HG03442 (cell line): ENCODE measurements around the gene SIGLEC7.
"Not testable (repeated sequence)": the region's sequence is repeated elsewhere in the genome, so short reads cannot be mapped to it uniquely, and the experiment has no call there.

ENCODE experiments used
- ATAC-seq: cut with Tn5 transposase; IDR thresholded peaks from one replicate; pipeline ENCODE4 v1.9.1; 2021; ENCODE audit warnings: mild to moderate bottlenecking, moderate library complexity; ENCODE audit not compliant: unreplicated experiment

Gene SIGLEC7

DNA sequence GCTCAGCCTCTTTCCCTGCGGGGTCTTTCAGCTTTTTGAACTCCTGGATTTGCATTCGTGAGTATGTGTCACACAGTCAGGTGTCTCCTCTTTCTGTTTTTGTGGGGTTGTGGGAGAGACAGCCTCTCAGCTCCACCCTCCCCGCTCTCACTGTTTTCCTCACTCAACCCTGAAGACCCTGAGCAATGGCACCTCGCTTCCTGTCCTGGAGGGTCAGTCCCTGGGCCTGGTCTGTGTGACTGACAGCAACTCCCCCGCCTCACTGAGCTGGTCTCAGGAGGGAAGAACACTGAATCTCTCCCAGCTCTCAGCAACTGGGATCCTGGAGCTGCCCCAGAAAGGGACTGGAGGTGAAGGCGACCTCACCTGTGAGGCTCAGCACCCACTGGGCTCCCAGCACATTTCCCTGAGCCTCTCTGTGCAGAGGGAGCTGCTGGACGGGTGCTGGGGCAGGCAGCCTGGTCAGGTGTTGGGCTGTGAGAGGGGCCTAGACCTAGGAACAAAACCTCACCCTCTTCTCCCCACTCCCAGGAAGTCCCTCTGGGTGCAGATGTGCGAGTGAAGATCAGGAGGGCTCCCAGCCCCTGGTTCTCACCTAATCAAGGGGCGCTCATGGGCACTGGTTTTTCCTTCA, 4.2 kb upstream of the SIGLEC7 start:
- ATAC-seq = no peak

DNA sequence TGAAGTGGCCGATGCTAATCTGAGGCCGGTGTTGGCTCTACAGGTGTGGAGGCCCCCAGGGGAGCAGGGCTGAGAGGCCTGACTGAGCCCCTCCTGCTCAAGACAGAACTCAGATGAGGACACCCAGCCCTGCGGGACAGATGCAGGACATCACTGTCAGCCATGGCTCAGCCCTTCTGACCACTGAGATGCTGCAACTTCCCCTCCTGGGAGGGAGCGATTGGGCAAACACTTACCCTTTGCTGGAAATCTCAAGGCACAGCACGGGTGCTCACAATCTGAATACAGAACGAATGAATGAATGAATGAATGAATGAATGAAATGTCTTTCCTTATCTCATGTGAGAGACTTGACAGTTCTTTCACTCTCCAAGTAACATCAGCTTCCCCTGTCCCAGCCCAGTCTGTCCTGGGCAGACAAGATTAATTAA, 3.5 kb upstream of the SIGLEC7 start:
- ATAC-seq = no peak

DNA sequence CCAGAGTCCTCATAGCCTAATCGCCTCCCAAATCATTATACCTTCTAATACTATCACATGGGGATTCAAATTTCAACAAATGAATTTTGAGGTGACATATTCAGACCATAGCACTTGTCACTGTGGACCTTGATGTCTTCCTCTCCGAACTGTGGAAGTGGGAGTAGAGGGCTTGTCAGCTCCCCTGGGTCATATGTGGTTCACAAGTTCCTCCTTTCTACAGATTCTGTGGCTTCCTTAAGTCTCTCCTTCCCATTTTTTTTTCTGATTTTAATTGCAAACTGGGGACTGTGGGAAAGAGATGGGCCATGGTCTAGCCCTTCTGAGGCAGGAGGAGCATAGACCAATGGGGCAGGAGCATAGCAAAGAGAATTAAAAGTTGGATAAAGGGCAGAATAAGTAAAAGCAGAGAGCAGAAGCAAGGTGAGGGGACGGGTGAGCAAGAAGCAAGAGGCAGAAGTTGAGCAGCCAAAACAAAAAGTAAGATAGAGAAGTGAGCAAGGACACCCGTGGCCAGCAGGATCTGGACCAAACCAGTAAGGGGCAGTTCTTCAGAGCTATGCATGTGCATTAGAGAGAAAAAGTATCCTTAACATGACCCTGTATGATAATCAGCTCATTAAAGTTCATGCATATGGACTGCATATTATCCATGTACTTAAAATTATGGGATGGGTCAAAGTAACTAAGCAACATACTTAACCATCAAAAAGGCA, 2.6 kb upstream of the SIGLEC7 start:
- no peak for ATAC-seq

DNA sequence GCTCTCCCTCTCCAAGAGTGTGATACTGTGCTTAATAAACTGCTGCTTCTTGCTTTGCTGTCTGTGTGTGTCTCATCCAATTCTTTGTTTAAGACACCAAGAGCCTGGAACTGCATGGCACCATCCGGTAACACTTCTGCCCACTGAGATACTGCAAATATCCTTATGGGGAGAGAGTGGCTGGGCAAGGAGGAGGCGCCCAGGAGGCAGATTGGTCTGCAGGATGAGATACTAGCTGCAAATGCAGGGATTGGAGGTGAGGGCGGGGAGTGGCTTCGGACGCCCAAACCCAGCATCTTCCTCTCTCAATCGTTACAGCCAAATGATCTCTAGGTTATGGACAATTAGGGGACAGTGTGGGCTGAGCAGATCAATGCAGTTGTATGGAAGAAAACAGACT, 1.7 kb upstream of the SIGLEC7 start:
- no peak for ATAC-seq

DNA sequence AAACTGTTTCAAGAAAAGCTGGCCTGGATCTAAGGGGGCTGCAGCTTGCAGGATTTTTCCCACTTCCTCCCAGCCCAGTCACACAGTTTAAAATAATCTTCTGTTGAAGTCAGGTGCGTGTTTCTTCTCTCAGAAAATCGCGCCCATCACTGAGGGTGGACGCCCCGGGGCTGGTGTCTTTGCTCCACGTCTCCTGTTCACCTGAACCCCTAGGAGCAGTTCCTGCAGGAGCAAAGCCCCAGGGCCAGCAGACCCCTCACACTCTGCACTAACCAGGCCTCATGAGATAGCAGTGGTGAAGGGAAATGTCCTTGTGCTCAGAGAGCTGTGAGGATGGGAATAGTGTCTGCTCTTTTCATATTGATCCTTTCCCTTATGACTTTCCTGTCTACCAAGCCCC, 920 bp upstream of the SIGLEC7 start:
- no peak for ATAC-seq

DNA sequence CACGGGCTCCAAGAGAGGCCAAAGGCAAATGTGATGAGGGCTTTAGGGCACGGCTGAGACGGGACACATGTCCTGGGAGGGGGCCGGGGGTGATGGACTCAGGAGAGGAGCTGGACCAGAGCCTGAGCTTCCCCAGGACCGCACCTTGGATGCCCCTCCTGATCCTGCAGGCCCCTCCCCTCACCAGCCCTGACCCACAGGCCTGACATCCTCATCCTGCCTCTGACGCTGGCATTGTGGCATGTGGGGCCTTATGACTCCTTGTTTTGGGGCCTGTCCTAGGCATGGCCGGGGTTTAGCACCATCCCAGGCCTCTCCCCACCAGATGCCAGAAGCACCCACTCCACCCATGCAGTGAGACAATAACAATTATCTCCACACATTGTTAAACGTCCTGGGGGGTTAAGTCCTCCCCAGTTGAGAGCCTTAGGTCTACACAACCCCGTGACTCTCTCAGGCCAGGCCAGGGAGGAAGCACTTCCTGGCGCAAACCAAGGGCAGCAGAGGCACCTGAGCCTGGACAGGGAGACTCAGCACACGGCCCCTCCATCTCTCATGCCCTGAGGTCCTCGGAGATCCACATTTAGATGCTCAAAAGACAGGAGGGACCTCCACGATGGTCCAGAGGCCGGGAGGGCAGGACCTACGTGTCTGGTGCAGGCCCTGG, 841 bp downstream of the SIGLEC7 start:
- not testable (repeated sequence) for ATAC-seq

DNA sequence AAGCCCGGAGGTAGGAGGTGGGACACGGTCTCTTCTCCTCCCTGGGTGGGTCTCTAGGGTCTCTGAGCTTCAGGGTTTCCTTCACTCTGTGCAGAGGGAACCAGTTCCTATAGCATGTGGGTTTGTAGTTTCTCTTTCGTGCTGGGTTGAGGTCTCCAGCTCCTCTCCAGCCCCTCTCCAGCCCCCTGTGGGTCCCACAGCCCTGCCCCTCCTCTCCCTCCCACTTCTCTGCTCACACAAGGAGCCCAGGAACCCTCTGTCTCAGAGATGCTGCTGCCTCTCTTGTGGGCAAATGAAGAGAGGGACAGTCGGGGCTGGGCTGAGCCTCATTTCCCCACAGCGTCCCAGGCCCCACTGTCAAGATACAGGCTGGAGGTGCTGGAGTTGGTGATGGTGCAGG, 1.4 kb downstream of the SIGLEC7 start:
- ATAC-seq = no peak

DNA sequence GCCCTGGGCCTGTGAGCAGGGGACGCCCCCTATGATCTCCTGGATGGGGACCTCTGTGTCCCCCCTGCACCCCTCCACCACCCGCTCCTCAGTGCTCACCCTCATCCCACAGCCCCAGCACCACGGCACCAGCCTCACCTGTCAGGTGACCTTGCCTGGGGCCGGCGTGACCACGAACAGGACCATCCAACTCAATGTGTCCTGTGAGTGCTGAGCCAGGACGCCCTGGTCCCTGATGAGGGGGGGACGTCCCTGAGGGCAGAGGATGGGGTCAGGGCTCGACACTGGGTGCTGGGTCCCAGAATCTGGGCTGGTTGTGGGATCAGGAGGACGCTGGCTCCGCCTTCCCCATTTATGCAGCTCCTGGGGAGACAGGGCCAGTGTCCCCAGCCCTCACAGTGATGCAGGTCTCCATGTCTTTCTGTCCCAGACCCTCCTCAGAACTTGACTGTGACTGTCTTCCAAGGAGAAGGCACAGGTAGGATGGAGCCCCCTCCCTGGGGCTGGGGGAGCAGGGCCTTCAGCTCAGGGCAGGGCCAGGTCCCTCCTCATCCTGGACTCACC, 2.5 kb downstream of the SIGLEC7 start:
- ATAC-seq = no peak

DNA sequence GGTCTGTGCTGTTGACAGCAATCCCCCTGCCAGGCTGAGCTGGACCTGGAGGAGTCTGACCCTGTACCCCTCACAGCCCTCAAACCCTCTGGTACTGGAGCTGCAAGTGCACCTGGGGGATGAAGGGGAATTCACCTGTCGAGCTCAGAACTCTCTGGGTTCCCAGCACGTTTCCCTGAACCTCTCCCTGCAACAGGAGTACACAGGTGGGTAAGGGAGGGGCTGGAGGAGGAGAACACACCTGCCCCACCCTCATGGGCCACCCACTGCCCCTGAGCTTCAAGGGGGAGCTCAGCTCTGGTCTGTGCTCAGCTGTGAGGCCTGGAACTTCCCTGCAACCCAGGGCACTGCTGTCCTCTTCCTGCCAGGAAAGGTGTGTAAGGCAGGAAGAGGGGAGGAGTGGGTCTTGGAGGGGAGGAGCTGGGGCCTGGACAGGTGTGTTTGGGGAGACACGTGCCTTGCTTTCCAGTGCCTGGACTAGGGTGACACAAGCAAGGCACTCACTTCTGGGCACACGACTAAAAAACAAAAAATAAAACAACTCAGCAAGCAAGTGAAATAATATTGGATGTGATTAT, 3.9 kb downstream of the SIGLEC7 start:
- ATAC-seq = no peak

DNA sequence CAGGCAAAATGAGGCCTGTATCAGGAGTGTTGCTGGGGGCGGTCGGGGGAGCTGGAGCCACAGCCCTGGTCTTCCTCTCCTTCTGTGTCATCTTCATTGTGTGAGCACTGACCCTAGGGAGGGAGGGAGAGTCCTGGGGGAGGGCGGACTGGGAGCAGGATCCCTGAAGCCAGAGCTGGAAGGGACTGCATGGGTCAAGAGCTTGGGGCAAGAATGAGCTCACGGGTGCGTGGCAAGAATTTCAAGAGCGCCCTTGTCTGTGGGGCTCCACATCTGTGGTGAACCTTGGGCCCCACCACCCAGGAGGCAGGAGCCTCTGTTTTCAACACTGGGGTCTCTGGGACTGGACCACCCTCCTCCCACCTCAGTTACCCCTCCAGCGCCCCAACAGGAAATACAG, 4.7 kb downstream of the SIGLEC7 start:
- no peak for ATAC-seq

DNA sequence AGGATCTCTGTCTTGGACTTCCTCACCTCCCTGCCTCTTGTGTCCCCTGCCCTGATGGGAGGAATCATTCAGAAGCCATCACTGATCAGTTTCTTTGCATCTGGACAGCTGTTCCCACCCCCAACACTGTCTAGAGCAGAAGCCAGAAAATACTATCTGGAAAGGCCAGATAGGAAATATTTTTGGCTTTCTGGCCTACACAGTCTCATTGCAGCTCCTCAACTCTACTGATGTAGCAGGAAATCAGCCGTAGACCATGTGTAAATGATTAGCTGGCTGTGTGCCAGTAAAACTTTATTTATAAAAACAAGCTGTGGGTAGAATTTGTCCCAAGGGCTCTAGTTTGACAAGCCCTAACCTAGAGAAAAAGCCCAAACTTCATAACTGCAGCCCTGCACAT, 5.6 kb downstream of the SIGLEC7 start:
- no peak for ATAC-seq

DNA sequence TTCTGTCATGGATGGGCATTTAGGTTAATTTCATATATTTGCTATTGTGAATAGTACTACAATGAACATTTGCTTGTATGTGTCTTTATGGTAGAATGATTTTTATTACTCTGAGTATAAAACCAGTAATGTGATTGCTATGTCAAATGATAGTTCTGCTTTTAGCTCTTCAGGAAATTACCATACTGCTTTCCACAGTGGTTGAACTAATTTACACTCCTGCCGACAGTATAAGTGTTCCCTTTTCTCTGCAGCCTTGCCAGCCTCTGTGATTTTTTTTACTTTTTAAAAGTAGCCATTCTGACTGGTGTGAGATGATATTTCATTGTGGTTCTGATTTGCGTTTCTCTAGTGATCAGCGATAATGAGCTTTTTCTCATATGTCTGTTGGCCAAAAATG, 6.5 kb downstream of the SIGLEC7 start:
- no peak for ATAC-seq

DNA sequence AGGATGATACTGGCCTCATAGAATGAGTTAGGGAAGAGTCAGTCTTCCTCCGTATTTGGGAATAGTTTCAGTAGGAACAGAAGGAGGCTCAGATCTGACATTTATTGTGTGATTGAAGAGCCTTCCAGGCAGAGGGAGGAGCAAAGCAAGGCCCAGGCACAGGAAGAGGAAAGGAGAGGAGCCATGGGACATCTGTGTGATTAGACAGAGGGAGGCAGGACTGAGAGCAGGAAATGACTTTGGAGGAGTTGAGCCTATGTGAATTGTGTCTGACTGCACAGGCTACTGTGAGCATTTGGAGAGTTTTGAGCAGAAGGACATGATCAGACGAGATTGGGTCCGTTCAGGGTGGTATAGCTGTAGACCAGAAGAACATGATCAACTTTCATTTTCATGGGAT, 8.5 kb downstream of the SIGLEC7 start:
- ATAC-seq = no peak

DNA sequence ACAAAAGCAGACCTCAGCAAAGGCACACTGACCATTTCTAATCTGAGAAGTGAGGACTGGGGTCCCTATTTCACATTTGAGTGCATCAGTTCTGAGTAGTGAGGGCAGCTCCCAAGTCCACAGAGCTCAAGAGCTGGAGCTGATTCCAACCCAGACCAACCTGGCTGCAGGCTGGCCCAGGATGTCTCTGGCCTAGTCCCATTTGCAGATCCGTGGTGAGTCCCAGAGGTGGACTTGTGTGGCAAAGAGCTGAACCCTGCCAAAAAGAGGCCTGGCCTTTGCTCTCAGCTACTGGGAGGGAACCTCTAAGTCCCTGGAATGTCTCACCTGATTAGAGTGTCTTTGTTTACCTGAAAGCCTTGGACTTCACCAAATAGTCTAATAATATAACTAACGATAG, 14.6 kb downstream of the SIGLEC7 start:
- no peak for ATAC-seq

DNA sequence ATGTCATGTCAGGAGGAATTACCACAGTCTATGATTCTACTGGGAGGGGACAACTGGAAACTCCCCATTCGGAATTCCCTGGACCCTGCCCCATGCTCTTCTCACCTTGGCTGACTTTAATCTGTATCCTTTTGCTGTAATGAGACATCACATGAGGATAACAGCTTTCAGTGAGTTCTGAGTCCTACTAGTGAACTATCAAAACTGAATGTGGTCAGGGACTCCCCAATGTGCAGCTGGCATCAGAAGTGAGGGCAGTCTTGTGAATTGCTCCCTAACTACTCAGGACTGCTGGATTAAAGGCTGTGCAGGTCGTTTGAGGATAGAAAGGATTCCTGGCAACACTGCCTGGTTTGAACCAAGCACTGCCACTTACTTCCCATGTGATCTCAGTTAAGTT, 15.2 kb downstream of the SIGLEC7 start:
- no peak for ATAC-seq

DNA sequence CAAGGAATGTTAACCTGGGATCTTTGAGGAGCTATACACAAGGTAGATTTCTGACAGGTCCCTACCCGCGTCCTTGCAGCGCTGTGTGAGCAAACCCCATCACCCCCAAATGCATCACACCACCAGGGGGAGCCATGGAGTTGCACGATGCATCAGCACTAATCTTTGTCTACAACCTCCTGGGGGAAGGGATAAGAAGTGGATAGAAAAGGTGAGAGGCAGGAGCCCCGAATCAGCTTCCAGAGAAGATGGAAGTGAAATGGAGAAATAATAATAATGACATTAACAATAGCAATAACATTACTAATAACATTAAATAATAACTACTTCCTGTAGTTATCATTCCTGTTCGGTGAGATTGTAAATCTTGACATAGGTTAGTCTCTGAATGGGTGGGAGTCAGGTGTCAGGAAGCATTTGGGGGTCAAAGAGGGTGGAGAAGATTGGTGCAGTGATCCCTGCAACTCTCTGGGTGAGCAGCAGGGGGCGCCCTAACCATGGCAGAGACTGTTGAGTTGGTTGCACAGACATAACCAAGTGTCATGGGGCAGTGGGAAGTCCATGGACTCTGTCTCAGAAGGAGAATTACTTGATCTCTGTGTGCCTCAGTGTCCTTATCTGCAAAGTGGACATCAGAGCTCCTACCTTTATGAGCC, 16.5 kb downstream of the SIGLEC7 start:
- no peak for ATAC-seq

DNA sequence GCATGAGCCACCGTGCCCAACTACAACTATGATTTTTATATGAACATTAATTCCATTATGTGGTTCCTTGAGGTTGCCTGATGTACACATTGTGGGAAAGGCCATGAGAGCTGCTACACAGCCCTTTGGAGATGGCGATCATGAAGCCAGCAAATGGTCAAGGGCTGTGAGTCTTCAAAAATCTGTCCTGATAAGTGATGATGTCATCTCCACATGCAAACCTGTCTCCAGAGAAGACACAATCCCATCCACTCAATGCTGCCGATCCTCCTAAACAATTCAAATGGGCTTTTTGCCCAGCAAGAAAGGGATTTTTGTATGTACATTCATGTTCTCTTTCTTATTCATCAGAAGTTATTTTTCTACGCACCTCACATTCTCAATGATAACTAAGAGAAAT, 17.6 kb downstream of the SIGLEC7 start:
- no peak for ATAC-seq

DNA sequence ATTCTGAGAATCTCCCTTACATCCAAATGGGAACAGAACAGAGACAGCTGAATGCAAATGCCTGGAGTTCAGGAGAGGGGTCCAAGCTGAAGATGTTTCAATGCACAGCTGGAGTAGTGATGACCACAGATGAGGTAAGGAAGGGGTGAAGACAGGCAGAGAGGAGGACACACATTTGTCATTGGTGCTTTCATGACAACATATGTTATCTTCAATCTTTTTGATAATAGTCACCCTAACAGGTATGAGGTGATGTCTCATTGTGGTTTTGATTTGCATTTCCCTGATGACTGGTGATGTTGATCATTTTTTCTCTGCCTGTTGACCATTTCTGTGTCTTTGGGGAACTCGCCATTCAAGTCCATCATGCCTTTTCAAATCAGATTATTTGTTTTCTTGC, 19.2 kb downstream of the SIGLEC7 start:
- no peak for ATAC-seq

DNA sequence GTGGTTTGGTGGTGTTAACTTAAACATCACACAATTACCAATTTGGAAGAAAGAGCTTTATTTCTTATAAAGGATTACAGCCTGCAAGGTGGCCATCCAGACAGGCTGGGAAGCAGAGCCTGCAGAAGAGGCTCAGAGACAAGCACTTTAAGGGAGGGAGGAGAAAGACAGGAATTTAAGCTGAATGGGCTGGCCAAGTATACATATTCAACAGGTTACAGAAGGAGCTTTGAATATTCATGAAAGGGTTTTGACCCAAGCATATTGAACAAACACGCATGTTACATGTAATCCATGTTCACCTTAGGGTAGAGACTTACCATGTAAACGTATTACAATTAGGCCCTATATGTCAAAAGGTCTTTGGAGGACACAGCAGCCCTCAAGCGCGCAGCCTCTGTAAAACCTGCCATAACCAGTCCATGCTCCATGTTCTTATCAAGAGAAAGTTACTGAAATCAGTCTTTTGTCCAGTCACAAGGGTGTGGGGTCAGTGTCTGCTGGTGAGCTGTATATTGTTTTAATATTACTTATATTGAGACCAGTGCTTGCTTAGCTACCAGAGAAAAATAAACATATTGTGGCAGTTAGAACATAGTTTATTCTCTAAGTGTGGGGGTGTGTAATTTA, 19.9 kb downstream of the SIGLEC7 start:
- no peak for ATAC-seq

DNA sequence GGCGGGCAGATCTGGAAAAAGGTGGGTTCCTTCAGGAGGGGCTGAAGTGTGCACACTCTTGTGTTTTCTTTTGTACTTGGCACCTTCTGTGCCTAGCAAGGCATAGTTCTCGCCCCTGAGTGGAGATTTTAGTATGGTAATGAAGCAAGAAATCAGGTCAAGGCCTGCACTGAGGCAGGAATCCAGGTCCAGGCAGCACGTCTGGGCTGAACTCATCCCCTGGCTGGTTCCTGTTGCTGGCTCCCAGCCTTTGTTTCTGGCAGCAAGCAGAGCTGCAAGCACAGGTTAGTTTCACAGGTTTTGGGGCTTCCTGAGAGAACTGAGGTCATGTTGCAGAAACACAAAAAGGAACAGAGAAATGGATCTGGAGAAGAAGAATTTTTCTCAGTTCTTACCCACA, 21.2 kb downstream of the SIGLEC7 start:
- no peak for ATAC-seq

DNA sequence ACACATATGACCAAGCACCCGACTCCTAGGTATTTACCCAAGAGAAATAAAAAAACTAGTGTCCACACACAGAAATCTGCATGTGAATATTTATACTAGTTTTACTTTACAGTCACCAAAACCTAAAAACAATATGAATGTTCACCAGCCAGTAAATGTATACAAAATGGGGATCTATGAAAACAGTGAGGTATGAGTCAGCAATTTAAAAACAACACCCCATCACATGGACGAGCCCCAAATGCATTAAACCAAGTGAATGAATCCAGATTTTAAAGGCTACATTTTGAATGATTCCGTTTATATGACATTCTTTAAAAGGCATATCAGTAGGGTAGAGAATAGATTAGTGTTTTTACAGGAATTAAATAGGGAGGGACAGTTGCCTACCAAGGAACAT, 22.1 kb downstream of the SIGLEC7 start:
- ATAC-seq = no peak
